ENCODE measurements around the gene EPX. TPM values are rescaled to one million over a fixed set of nuclear protein-coding genes. Genes with fewer than 3 reads are reported as not detected.

EPX gene
- polyA plus RNA-seq, 3 donors: not detected

DNA sequence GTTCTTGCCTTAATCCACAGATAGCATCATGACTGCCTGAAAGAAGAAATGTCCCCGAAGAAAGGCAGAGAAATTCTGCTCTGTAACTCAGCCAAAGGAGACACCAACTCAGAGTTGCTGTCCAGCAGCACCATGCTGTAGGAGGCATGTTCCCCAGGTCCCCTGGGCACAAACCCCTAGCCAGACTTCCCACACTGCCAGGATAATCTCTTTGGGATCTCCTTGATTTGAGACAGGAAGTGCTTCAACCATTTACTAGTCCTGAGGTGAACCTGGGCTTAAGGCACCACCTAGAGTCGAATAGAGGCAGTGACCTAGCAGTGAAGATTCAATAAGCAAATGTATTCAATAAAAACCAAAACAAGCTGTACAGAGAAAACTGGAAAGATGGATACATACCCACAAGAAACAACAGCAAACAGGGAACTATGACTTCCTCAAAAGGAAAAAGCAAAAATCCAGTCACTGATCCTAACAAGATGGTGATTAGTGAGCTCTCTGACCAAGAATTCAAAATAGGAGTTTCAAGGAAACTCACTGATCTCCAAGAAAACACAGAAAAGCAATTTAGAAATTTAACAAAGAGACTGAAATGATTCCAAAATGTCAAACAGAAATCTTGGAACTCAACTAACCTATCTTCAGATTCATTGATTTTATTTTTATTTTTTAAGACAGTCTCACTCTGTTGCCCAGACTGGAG, 20.0 kb upstream of the EPX start:
- Histone ChIP-seq H3K9me3 (replicated peaks in 1 of 2; ENCODE audit: control insufficient read depth in 1 of 2, insufficient read depth in 1 of 2, low read length in 2 of 2) (no peaks in the 10 kb centered on the region), H3K79me2 (ENCODE audit: insufficient read depth, low read length) (no peaks in the 10 kb centered on the region), H3K4me2 (replicated peaks; ENCODE audit: extremely low read depth, low read length, poor library complexity, severe bottlenecking) (no peak overlapping the region), H3K4me1 (ENCODE audit: control insufficient read depth in 1 of 2, insufficient read depth in 2 of 2, low read length in 2 of 2) (no peaks in the 10 kb centered on the region), H3K9ac (ENCODE audit: insufficient read depth, low read length, poor library complexity, severe bottlenecking) (no peak overlapping the region), H3K27me3 (ENCODE audit: control insufficient read depth in 2 of 2, insufficient read depth in 2 of 2, low read length in 2 of 2) (peaks cover 8 to 19% of the 10 kb centered on the region in 2 donors), H4K20me1 (ENCODE audit: insufficient read depth, low read length) (no peaks in the 10 kb centered on the region), H3K36me3 (replicated peaks in 1 of 2; ENCODE audit: control insufficient read depth in 1 of 2, insufficient read depth in 2 of 2, low read length in 2 of 2) (no peaks in the 10 kb centered on the region), H3K27ac (ENCODE audit: low read depth in 1 of 2, low read length in 2 of 2) (no peak overlapping the region), H2AFZ (ENCODE audit: insufficient read depth, low read depth, low read length, poor library complexity, severe bottlenecking) (no peak overlapping the region), H3K4me3 (replicated peaks in 1 of 3; ENCODE audit: low read depth in 2 of 3, low read length in 3 of 3) (no peak overlapping the region)
- no peaks in the 10 kb centered on the region for H3K36me3 Mint-ChIP-seq
- H3K27ac Mint-ChIP-seq: no peak overlapping the region
- peaks cover 10 to 58% (median 15%) of the 10 kb centered on the region in 3 donors for H3K27me3 Mint-ChIP-seq (ENCODE audit: low read depth in 3 of 3)
- no peak for DNase-seq
- TF ChIP-seq, protein P1, sequence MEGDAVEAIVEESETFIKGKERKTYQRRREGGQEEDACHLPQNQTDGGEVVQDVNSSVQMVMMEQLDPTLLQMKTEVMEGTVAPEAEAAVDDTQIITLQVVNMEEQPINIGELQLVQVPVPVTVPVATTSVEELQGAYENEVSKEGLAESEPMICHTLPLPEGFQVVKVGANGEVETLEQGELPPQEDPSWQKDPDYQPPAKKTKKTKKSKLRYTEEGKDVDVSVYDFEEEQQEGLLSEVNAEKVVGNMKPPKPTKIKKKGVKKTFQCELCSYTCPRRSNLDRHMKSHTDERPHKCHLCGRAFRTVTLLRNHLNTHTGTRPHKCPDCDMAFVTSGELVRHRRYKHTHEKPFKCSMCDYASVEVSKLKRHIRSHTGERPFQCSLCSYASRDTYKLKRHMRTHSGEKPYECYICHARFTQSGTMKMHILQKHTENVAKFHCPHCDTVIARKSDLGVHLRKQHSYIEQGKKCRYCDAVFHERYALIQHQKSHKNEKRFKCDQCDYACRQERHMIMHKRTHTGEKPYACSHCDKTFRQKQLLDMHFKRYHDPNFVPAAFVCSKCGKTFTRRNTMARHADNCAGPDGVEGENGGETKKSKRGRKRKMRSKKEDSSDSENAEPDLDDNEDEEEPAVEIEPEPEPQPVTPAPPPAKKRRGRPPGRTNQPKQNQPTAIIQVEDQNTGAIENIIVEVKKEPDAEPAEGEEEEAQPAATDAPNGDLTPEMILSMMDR (IDR thresholded peaks at IDR 0.05): no peak
- no peak overlapping the region for H3K4me3 Mint-ChIP-seq
- H3K4me1 Mint-ChIP-seq: no peaks in the 10 kb centered on the region
- no peaks in the 10 kb centered on the region for H3K9me3 Mint-ChIP-seq
- 100% methylated on average over 1 of the region's 2 CpGs for WGBS (ENCODE audit: insufficient coverage)
- intact Hi-C loops (cut with micrococcal nuclease): no loop called here

DNA sequence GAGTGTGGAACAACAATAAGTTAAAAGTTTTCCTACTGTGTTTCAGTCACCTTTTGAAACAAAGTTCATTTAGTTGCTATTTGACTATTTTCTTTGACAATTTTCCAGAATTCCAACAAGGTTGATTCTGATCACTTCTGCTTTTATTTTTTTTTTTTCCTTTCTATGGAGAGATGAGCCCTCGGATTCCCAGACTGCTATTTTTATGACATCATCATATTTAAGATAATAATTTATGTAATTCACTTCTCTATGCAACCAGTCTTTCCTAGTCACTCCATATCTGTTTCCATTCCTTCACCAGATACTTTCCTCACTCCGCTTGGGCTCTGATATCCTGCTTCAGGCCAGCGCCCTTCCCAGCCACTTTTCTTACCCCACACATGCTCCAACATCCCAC, 17.7 kb upstream of the EPX start:
- no peaks in the 10 kb centered on the region for H3K36me3 Mint-ChIP-seq
- no peaks in the 10 kb centered on the region for H3K36me3 ChIP-seq (replicated peaks in 1 of 2; ENCODE audit: control insufficient read depth in 1 of 2, insufficient read depth in 2 of 2, low read length in 2 of 2)
- H3K27me3 ChIP-seq (ENCODE audit: control insufficient read depth in 2 of 2, insufficient read depth in 2 of 2, low read length in 2 of 2): peaks cover 6 to 16% of the 10 kb centered on the region in 2 donors
- H3K9me3 ChIP-seq (replicated peaks in 1 of 2; ENCODE audit: control insufficient read depth in 1 of 2, insufficient read depth in 1 of 2, low read length in 2 of 2): no peaks in the 10 kb centered on the region
- no peak overlapping the region for H3K4me2 ChIP-seq (replicated peaks; ENCODE audit: extremely low read depth, low read length, poor library complexity, severe bottlenecking)
- no peaks in the 10 kb centered on the region for H4K20me1 ChIP-seq (ENCODE audit: insufficient read depth, low read length)
- no peaks in the 10 kb centered on the region for H3K79me2 ChIP-seq (ENCODE audit: insufficient read depth, low read length)
- no peak overlapping the region for H2AFZ ChIP-seq (ENCODE audit: insufficient read depth, low read depth, low read length, poor library complexity, severe bottlenecking)
- no peaks in the 10 kb centered on the region for H3K9me3 Mint-ChIP-seq
- H3K27ac Mint-ChIP-seq: no peak overlapping the region
- WGBS (ENCODE audit: insufficient coverage): 100% methylated on average over 1 of the region's 3 CpGs
- TF ChIP-seq, protein P1 (IDR thresholded peaks at IDR 0.05): no peak
- H3K4me3 ChIP-seq (replicated peaks in 1 of 3; ENCODE audit: low read depth in 2 of 3, low read length in 3 of 3): no peak overlapping the region
- H3K9ac ChIP-seq (ENCODE audit: insufficient read depth, low read length, poor library complexity, severe bottlenecking): no peak overlapping the region
- intact Hi-C loops (cut with micrococcal nuclease): no loop called here
- H3K4me1 Mint-ChIP-seq: no peaks in the 10 kb centered on the region
- no peaks in the 10 kb centered on the region for H3K4me1 ChIP-seq (ENCODE audit: control insufficient read depth in 1 of 2, insufficient read depth in 2 of 2, low read length in 2 of 2)
- no peak overlapping the region for H3K27ac ChIP-seq (ENCODE audit: low read depth in 1 of 2, low read length in 2 of 2)
- DNase-seq: no peak
- H3K27me3 Mint-ChIP-seq (ENCODE audit: low read depth in 3 of 3): peaks cover 3 to 43% (median 9%) of the 10 kb centered on the region in 3 donors
- H3K4me3 Mint-ChIP-seq: peak overlapping the region in 1 of 2 donors; percentile 3

All from CD14-positive monocyte (primary cell).